ENCODE measurements around the gene RBM42.
"Not testable (repeated sequence)": the region's sequence is repeated elsewhere in the genome, so short reads cannot be mapped to it uniquely, and the experiment has no call there.

The RBM42 gene

DNA sequence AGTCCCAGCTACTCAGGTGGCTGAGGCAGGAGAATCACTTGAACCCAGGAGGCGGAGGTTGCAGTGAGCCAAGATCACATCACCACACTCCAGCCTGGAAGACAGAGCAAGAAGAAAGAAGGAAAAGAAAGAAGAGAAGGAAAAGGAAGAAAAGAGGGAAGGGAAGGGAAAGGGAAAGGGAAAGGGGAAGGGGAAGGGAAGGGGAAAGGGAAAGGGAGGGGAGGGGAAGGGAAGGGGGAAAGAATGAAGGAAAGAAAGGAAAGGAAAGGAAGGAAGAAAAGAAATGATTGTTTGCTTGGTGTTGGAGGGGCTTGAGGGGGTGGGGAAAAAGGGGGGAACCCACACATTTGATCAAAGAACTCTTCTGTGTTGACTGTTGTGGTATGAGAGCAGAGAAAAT is 32.9 kb upstream of the RBM42 start:
- no peak for DNase-seq (ENCODE audit: low read depth)
- TF ChIP-seq CTCF (conservative IDR thresholded peaks at IDR 0.05; ENCODE audit: low read depth, low read length) = no peak
- H3K4me3 ChIP-seq (ENCODE audit: low read length) = no peak overlapping the region

- no peak overlapping the region for H3K4me3 ChIP-seq (ENCODE audit: low read length)
- DNase-seq (ENCODE audit: low read depth) = no peak
Observed at GRCh38 chr19:35596366-35596999, 32.4 kb upstream of the RBM42 start.

DNA sequence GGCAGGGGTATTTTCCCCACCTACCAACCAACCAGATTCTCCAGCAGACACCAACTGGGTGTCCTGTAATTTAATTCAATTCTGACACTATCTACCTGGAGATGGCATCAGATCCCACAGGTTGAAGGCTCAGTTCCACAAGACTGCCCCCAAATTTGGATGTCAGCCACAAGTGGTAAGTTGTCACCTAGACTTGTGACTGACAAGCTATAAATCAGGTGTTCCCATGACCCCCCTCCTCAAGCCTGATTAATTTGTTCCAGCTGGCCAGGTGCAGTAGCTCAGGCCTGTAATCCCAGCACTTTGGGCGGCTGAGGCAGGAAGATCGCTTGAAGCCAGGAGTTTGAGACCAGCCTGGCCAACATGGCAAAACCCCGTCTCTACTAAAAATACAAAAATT is 26.9 kb upstream of the RBM42 start:
- TF ChIP-seq CTCF (conservative IDR thresholded peaks at IDR 0.05; ENCODE audit: low read depth, low read length) = no peak
- DNase-seq (ENCODE audit: low read depth) = no peak
- no peak overlapping the region for H3K4me3 ChIP-seq (ENCODE audit: low read length)

More at GRCh38 chr19:35596366-35596999, 32.4 kb upstream of the RBM42 start:
- TF ChIP-seq CTCF (conservative IDR thresholded peaks at IDR 0.05; ENCODE audit: low read depth, low read length) = no peak

DNA sequence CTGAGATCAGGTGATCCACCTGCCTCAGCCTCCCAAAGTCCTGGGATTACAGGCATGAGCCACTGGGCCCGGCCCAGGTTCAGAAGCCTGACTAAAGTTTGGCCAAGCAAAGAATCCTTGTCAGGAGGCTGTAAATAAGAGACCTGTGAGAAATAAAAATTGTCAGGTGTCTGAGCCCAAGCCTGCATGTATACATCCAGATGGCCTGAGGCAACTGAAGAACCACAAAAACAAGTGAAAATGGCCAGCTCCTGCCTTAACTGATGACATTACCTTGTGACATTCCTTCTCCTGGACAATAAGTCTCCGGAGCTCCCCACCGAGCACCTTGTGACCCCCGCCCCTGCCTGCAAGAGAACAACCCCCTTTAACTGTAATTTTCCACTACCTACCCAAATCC is 24.4 kb upstream of the RBM42 start:
- not testable (repeated sequence) for DNase-seq (ENCODE audit: low read depth); H3K4me3 ChIP-seq (ENCODE audit: low read length)

GRCh38 chr19:35607170-35607569 is 21.7 kb upstream of the RBM42 start:
- H3K4me3 ChIP-seq (ENCODE audit: low read length); DNase-seq (ENCODE audit: low read depth): not testable (repeated sequence)

- H3K4me3 ChIP-seq (ENCODE audit: low read length) = no peak overlapping the region
- DNase-seq (ENCODE audit: low read depth) = no peak
- TF ChIP-seq CTCF (conservative IDR thresholded peaks at IDR 0.05; ENCODE audit: low read depth, low read length) = no peak
Observed at GRCh38 chr19:35607661-35608060, 21.2 kb upstream of the RBM42 start.

GRCh38 chr19:35608251-35608650 is 20.6 kb upstream of the RBM42 start:
- no peak for TF ChIP-seq CTCF (conservative IDR thresholded peaks at IDR 0.05; ENCODE audit: low read depth, low read length)
- DNase-seq (ENCODE audit: low read depth) = no peak
- no peak overlapping the region for H3K4me3 ChIP-seq (ENCODE audit: low read length)

DNA sequence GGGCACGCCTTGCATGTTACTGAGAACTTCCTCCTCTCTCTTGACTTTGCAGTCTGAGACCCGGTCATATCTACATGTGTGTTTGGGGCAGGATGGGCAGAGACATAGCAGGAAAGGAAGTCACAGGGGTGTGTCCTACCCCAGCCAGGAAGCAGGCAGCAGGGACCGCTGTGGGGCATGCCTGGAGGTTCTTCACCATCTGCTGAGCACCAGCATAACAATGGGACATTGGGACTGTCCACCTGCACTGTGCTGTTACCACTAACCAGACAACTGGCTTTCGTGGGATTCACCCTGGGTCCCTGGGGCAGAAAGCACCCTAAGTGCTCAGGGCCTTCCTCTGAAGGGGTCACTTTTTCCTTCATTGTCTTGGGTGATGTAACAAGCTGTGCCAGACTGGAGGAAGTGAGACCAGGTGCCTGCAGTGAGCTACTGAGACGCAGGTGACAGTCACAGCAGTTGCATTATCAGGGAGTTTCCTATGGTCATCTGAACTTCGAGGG is 18.9 kb upstream of the RBM42 start:
- no peak overlapping the region for H3K4me3 ChIP-seq (ENCODE audit: low read length)
- TF ChIP-seq CTCF (conservative IDR thresholded peaks at IDR 0.05; ENCODE audit: low read depth, low read length) = no peak
- no peak for DNase-seq (ENCODE audit: low read depth)
